Astrocyte (in vitro differentiated cells and primary cell): ENCODE results near the gene IQCK. TPM values are rescaled to one million over a fixed set of nuclear protein-coding genes. Genes with fewer than 3 reads are reported as not detected.

Experiments
- DNase-seq: peaks from one replicate; pipeline ENCODE4 v3.0.0-alpha.2; 2010; ENCODE audit warnings: low read depth
- FAIRE-seq: peaks from 2 replicates; lab custom pipeline; 2011; peaks lifted over from hg19 to GRCh38; lab: Jason Lieb, UNC
- H2AFZ ChIP-seq: 2 replicates; pipeline ENCODE4 v1.6.0; 2012; ENCODE audit warnings: low read depth, low read length, inconsistent platforms
- H3K27ac ChIP-seq: 2 replicates; pipeline ENCODE4 v1.5.1; 2011; ENCODE audit warnings: low read depth, low read length, inconsistent platforms
- H3K27me3 ChIP-seq: 2 replicates; pipeline ENCODE4 v1.6.0; 2011; ENCODE audit warnings: low read length, inconsistent platforms; ENCODE audit not compliant: insufficient read depth
- H3K36me3 ChIP-seq: 2 replicates; pipeline ENCODE4 v1.5.1; 2011; ENCODE audit warnings: low read length, inconsistent platforms; ENCODE audit not compliant: insufficient read depth
- H3K4me1 ChIP-seq: 2 replicates; pipeline ENCODE4 v1.5.1; 2011; ENCODE audit warnings: low read length, inconsistent platforms; ENCODE audit not compliant: insufficient read depth
- H3K4me2 ChIP-seq: 2 replicates; pipeline ENCODE4 v1.6.0; 2012; ENCODE audit warnings: low read length, inconsistent platforms
- H3K4me3 ChIP-seq: 2 replicates; pipeline ENCODE4 v1.5.1; 2011; ENCODE audit warnings: low read depth, mild to moderate bottlenecking, low read length, inconsistent platforms; ENCODE audit not compliant: insufficient read depth
- H3K79me2 ChIP-seq: 2 replicates; pipeline ENCODE4 v1.6.0; 2012; ENCODE audit warnings: mild to moderate bottlenecking, low read length, inconsistent platforms; ENCODE audit not compliant: insufficient read depth
- H3K9ac ChIP-seq: 2 replicates; pipeline ENCODE4 v1.6.0; 2012; ENCODE audit warnings: mild to moderate bottlenecking, low read length, inconsistent platforms
- H3K9me3 ChIP-seq: 2 replicates; pipeline ENCODE4 v1.5.1; 2012; ENCODE audit warnings: low read depth, mild to moderate bottlenecking, low read length, inconsistent platforms; ENCODE audit not compliant: insufficient read depth
- H4K20me1 ChIP-seq: 2 replicates; pipeline ENCODE4 v1.6.0; 2012; ENCODE audit warnings: low read length, inconsistent platforms; ENCODE audit not compliant: insufficient read depth
- H3K27ac Mint-ChIP-seq: one replicate; pipeline ENCODE4 v1.8.0; 2021; ENCODE audit warnings: mild to moderate bottlenecking, mixed read lengths; ENCODE audit not compliant: unreplicated experiment
- H3K27me3 Mint-ChIP-seq: one replicate; pipeline ENCODE4 v1.8.0; 2021; ENCODE audit warnings: low read depth, mixed read lengths; ENCODE audit not compliant: unreplicated experiment
- H3K36me3 Mint-ChIP-seq: one replicate; pipeline ENCODE4 v1.8.0; 2021; ENCODE audit warnings: low read depth, mixed read lengths; ENCODE audit not compliant: unreplicated experiment
- H3K4me1 Mint-ChIP-seq: one replicate; pipeline ENCODE4 v1.8.0; 2021; ENCODE audit warnings: low read depth, mixed read lengths; ENCODE audit not compliant: unreplicated experiment
- H3K4me3 Mint-ChIP-seq: one replicate; pipeline ENCODE4 v1.8.0; 2021; ENCODE audit warnings: mild to moderate bottlenecking, moderate library complexity, mixed read lengths; ENCODE audit not compliant: unreplicated experiment
- H3K9me3 Mint-ChIP-seq: one replicate; pipeline ENCODE4 v1.8.0; 2021; ENCODE audit warnings: mild to moderate bottlenecking, mixed read lengths; ENCODE audit not compliant: unreplicated experiment
- EZH2 ChIP-seq: IDR thresholded peaks from 2 replicates; pipeline ENCODE4 v1.6.1; 2012; ENCODE audit warnings: mild to moderate bottlenecking, low read length, inconsistent platforms; ENCODE audit not compliant: insufficient read depth
- total RNA-seq: library from RNA; stranded (reverse); gene quantifications from 2 replicates; pipeline ENCODE4 v1.2.1, GENCODE V29; 2021
- TF ChIP-seq, protein P1 (sequence below): IDR thresholded peaks from 2 replicates; pipeline ENCODE4 v1.5.1; 2011; ENCODE audit warnings: low read depth, mild to moderate bottlenecking, inconsistent platforms, low read length, moderate library complexity; ENCODE audit not compliant: insufficient read depth

Gene IQCK
- total RNA-seq, 1 donor from 2014 or later = 5.9 TPM

DNA sequence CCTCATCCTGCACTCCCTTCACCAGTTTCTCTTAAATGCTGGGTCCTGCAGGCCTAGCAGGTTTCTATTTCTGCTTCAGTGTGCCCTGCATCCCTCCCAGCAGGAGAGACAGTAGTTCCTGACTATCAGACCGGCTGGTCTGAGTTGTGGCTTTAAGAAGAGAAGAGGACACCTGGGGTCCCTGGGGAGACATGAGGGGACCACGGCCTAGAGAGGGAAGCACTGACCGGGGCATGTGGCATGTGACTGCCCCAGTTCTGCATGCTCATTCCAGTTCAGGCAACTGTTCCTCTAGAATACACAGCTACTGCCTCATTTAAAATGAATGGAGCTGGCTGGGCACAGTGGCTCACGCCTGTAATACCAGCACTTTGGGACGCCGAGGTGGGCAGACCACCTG lies 105.3 kb downstream of the IQCK start:
- Histone ChIP-seq H4K20me1 (no peaks in the 10 kb centered on the region), H3K36me3 (no peaks in the 10 kb centered on the region), H3K4me3 (no peak overlapping the region), H3K9me3 (no peaks in the 10 kb centered on the region), H3K9ac (no peak overlapping the region), H3K27ac (no peak overlapping the region), H3K4me1 (no peaks in the 10 kb centered on the region), H3K27me3 (no peaks in the 10 kb centered on the region), H3K4me2 (no peak overlapping the region), H2AFZ (no peak overlapping the region), H3K79me2 (no peaks in the 10 kb centered on the region)
- FAIRE-seq = no peak
- Mint-ChIP-seq H3K4me1 (peaks cover 2% of the 10 kb centered on the region), H3K9me3 (no peaks in the 10 kb centered on the region), H3K4me3 (no peak overlapping the region), H3K36me3 (peaks cover 3% of the 10 kb centered on the region), H3K27ac (no peak overlapping the region), H3K27me3 (no peaks in the 10 kb centered on the region)
- no peak for DNase-seq
- TF ChIP-seq, protein P1, sequence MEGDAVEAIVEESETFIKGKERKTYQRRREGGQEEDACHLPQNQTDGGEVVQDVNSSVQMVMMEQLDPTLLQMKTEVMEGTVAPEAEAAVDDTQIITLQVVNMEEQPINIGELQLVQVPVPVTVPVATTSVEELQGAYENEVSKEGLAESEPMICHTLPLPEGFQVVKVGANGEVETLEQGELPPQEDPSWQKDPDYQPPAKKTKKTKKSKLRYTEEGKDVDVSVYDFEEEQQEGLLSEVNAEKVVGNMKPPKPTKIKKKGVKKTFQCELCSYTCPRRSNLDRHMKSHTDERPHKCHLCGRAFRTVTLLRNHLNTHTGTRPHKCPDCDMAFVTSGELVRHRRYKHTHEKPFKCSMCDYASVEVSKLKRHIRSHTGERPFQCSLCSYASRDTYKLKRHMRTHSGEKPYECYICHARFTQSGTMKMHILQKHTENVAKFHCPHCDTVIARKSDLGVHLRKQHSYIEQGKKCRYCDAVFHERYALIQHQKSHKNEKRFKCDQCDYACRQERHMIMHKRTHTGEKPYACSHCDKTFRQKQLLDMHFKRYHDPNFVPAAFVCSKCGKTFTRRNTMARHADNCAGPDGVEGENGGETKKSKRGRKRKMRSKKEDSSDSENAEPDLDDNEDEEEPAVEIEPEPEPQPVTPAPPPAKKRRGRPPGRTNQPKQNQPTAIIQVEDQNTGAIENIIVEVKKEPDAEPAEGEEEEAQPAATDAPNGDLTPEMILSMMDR = no peak
- TF ChIP-seq EZH2 = no peak

DNA sequence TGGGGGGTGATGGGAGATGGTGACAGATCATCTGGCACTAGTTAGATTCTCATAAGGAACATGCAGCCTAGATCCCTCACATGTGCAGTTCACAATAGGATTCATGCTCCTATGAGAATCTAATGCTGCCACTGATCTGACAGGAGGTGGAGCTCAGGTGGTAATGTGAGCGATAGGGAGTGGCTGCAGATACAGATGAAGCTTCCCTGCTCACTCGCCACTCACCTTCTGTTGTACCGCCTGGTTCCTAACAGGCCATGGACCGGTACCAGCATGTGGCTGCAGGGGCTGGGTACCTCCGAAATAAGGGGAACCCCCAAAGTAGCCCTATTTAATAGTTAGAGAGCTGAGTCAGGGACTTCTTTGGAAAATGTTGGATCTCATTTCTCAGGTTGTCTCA lies 106.1 kb downstream of the IQCK start:
- H3K27me3 Mint-ChIP-seq = no peaks in the 10 kb centered on the region
- no peak overlapping the region for H3K27ac Mint-ChIP-seq
- Histone ChIP-seq H3K27me3 (no peaks in the 10 kb centered on the region), H2AFZ (no peak overlapping the region), H3K36me3 (no peaks in the 10 kb centered on the region), H3K9me3 (no peaks in the 10 kb centered on the region), H4K20me1 (no peaks in the 10 kb centered on the region), H3K79me2 (no peaks in the 10 kb centered on the region), H3K4me1 (no peaks in the 10 kb centered on the region), H3K4me3 (no peak overlapping the region), H3K27ac (no peak overlapping the region), H3K9ac (no peak overlapping the region), H3K4me2 (no peak overlapping the region)
- DNase-seq = no peak
- no peak overlapping the region for H3K4me3 Mint-ChIP-seq
- peaks cover 2% of the 10 kb centered on the region for H3K4me1 Mint-ChIP-seq
- H3K9me3 Mint-ChIP-seq = no peaks in the 10 kb centered on the region
- no peak for TF ChIP-seq EZH2
- TF ChIP-seq, protein P1 = no peak
- H3K36me3 Mint-ChIP-seq = peaks cover 3% of the 10 kb centered on the region
- no peak for FAIRE-seq

DNA sequence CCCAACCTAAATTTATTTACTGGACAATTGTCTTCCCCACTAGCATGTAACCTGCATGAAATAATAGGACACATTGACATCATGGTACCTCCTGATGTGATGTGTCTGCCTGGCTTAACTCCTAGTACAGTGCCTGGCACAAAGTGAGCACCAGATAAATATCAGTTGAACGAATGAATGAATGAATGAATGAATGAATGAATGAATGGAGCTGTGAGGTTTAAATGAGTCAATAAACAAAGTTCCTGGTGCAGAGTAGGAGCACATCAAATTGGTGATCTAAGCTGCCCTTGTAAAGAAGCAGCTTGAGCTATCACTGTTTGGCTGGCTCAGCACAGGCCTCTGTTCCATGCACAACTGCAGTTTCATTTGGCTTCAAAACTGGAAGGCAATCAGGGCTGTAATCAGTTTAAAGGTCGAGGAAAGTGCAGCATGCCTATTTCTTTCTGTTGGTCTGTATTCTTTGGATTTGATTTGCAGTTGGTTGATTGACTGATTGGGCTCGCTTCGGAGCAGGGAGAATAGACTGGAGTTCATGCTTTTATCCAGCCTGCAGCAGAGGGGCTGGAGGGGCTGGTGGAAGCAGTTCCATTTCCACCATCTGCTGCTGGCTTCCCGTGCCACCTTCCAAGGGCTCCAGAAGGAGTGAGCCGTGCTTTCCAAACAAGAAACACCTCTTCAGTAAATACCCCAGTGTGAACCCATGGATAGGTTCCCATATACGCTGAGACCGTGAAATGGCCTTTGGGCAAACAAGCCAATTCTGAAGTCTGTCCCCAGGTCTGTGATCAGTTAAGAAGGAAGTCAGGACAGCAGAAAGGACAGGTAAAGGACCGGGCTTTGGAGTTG lies 112.0 kb downstream of the IQCK start:
- Histone ChIP-seq H3K9ac (no peak overlapping the region), H4K20me1 (no peaks in the 10 kb centered on the region), H3K4me2 (no peak overlapping the region), H3K4me1 (peaks cover 10% of the 10 kb centered on the region), H2AFZ (no peak overlapping the region), H3K36me3 (no peaks in the 10 kb centered on the region), H3K27ac (no peak overlapping the region), H3K27me3 (no peaks in the 10 kb centered on the region), H3K4me3 (no peak overlapping the region), H3K9me3 (no peaks in the 10 kb centered on the region), H3K79me2 (no peaks in the 10 kb centered on the region)
- Mint-ChIP-seq H3K36me3 (peaks cover 2% of the 10 kb centered on the region), H3K27ac (no peak overlapping the region), H3K4me3 (no peak overlapping the region), H3K27me3 (no peaks in the 10 kb centered on the region), H3K4me1 (peaks cover 21% of the 10 kb centered on the region), H3K9me3 (no peaks in the 10 kb centered on the region)
- DNase-seq (no peak), FAIRE-seq (no peak)
- TF ChIP-seq, protein P1 = no peak
- TF ChIP-seq EZH2 = no peak
